Neural progenitor cell (in vitro differentiated cells): Measurements from ENCODE around the gene KLK3. TPM values are rescaled to one million over a fixed set of nuclear protein-coding genes. Genes with fewer than 3 reads are reported as not detected.

Source experiments
- DNase-seq: peaks from one replicate; pipeline ENCODE4 v3.0.0-alpha.2; 2016; ENCODE audit warnings: low spot score
- H2AFZ ChIP-seq: fragments of 200-600 bp; sonication (generic); replicated peaks from 2 replicates; pipeline ENCODE4 v1.6.1; 2016; ENCODE audit warnings: antibody characterized with exemption
- H3F3A ChIP-seq: fragments of 200-600 bp; sonication (generic); 2 replicates; pipeline ENCODE4 v1.6.1; 2016; ENCODE audit warnings: antibody characterized with exemption, low read depth
- H3K27ac ChIP-seq: fragments of 200-600 bp; sonication (generic); 2 replicates; pipeline ENCODE4 v1.5.1; 2016; ENCODE audit warnings: mild to moderate bottlenecking
- H3K27me3 ChIP-seq: fragments of 200-600 bp; sonication (generic); 2 replicates; pipeline ENCODE4 v1.6.1; 2016; ENCODE audit warnings: mild to moderate bottlenecking, moderate library complexity
- H3K36me3 ChIP-seq: fragments of 200-600 bp; sonication (generic); 2 replicates; pipeline ENCODE4 v1.5.1; 2016
- H3K4me1 ChIP-seq: fragments of 200-600 bp; sonication (generic); 2 replicates; pipeline ENCODE4 v1.6.1; 2016; ENCODE audit warnings: mixed run types
- H3K4me2 ChIP-seq: fragments of 200-600 bp; sonication (generic); 2 replicates; pipeline ENCODE4 v1.6.1; 2016
- H3K4me3 ChIP-seq: fragments of 200-600 bp; sonication (generic); 2 replicates; pipeline ENCODE4 v1.5.1; 2016
- H3K79me2 ChIP-seq: fragments of 200-600 bp; sonication (generic); 2 replicates; pipeline ENCODE4 v1.6.1; 2016; ENCODE audit warnings: low read depth
- H3K9ac ChIP-seq: fragments of 200-600 bp; sonication (generic); 2 replicates; pipeline ENCODE4 v1.6.1; 2016
- H3K9me3 ChIP-seq: fragments of 200-600 bp; sonication (generic); 2 replicates; pipeline ENCODE4 v1.5.1; 2016; ENCODE audit warnings: low read depth
- H4K20me1 ChIP-seq: fragments of 200-600 bp; sonication (generic); 2 replicates; pipeline ENCODE4 v1.6.1; 2016; ENCODE audit warnings: low read depth
- H3K27ac Mint-ChIP-seq: 3 replicates; pipeline ENCODE4 v1.8.0; 2021; ENCODE audit warnings: mixed read lengths
- H3K27me3 Mint-ChIP-seq: 2 replicates; pipeline ENCODE4 v1.8.0; 2022; ENCODE audit warnings: low read depth, mild to moderate bottlenecking, inconsistent platforms, moderate library complexity, mixed read lengths; ENCODE audit not compliant: insufficient read depth
- H3K36me3 Mint-ChIP-seq: 3 replicates; pipeline ENCODE4 v1.8.0; 2021; ENCODE audit warnings: mixed read lengths
- H3K4me1 Mint-ChIP-seq: 3 replicates; pipeline ENCODE4 v1.8.0; 2021; ENCODE audit warnings: mixed read lengths
- H3K4me3 Mint-ChIP-seq: 3 replicates; pipeline ENCODE4 v1.8.0; 2021; ENCODE audit warnings: mild to moderate bottlenecking, moderate library complexity, mixed read lengths
- H3K9me3 Mint-ChIP-seq: 3 replicates; pipeline ENCODE4 v1.8.0; 2020; ENCODE audit warnings: mixed read lengths
- EZH2 ChIP-seq: fragments of 200-600 bp; sonication (generic); IDR thresholded peaks from 2 replicates; pipeline ENCODE4 v1.6.1; 2017; ENCODE audit warnings: antibody characterized with exemption, mild to moderate bottlenecking, moderate library complexity
- EZH2phosphoT487 ChIP-seq: fragments of 200-600 bp; sonication (generic); IDR thresholded peaks from 2 replicates; pipeline ENCODE4 v1.6.1; 2017; ENCODE audit warnings: antibody characterized with exemption
- total RNA-seq: library from RNA; depleted of rRNA; stranded (reverse); fragments of >200 nt; gene quantifications from 2 replicates; pipeline ENCODE4 v1.2.3, GENCODE V29; 2015; ENCODE audit warnings: low replicate concordance
- TF ChIP-seq, protein P1 (sequence below): fragments of 200-600 bp; sonication (generic); IDR thresholded peaks from 2 replicates; pipeline ENCODE4 v1.5.1; 2017; ENCODE audit warnings: antibody characterized with exemption, mild to moderate bottlenecking

Gene KLK3
- total RNA-seq, 1 donor from 2014 or later: not detected

DNA sequence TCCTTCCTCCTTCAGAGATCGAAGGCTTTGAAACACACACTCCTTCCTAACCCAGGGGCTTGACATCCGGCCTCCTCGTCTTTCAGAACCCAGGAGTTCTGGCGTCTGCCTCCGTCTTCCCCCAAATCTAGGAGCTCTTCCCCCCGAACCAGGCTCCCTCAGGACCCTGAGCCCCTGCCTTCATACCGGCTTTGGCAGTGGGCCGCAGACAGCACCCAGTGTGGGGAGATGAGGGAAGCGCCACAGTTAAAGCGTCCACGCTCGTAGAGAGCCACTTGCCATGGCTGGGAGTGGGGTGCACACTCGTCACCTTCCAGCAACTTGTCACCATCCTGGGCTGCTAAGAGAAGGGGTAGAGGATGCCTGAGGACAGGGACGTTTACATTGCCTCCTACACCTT, 27.2 kb upstream of the KLK3 start:
- Histone ChIP-seq H3K4me1 (no peaks in the 10 kb centered on the region), H2AFZ (no peak overlapping the region), H3K4me2 (no peak overlapping the region), H3K79me2 (no peaks in the 10 kb centered on the region), H3K4me3 (no peak overlapping the region), H3K9ac (no peak overlapping the region), H3K27ac (no peak overlapping the region), H3K36me3 (no peaks in the 10 kb centered on the region), H3F3A (no peaks in the 10 kb centered on the region), H3K9me3 (no peaks in the 10 kb centered on the region), H3K27me3 (peaks cover 41% of the 10 kb centered on the region), H4K20me1 (no peaks in the 10 kb centered on the region)
- Mint-ChIP-seq H3K27ac (no peak overlapping the region), H3K36me3 (no peaks in the 10 kb centered on the region), H3K4me3 (no peak overlapping the region), H3K4me1 (no peaks in the 10 kb centered on the region), H3K27me3 (peaks cover 21% of the 10 kb centered on the region), H3K9me3 (peaks cover 2% of the 10 kb centered on the region)
- TF ChIP-seq EZH2: no peak
- TF ChIP-seq EZH2phosphoT487: no peak
- TF ChIP-seq, protein P1, sequence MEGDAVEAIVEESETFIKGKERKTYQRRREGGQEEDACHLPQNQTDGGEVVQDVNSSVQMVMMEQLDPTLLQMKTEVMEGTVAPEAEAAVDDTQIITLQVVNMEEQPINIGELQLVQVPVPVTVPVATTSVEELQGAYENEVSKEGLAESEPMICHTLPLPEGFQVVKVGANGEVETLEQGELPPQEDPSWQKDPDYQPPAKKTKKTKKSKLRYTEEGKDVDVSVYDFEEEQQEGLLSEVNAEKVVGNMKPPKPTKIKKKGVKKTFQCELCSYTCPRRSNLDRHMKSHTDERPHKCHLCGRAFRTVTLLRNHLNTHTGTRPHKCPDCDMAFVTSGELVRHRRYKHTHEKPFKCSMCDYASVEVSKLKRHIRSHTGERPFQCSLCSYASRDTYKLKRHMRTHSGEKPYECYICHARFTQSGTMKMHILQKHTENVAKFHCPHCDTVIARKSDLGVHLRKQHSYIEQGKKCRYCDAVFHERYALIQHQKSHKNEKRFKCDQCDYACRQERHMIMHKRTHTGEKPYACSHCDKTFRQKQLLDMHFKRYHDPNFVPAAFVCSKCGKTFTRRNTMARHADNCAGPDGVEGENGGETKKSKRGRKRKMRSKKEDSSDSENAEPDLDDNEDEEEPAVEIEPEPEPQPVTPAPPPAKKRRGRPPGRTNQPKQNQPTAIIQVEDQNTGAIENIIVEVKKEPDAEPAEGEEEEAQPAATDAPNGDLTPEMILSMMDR: no peak
- no peak for DNase-seq

DNA sequence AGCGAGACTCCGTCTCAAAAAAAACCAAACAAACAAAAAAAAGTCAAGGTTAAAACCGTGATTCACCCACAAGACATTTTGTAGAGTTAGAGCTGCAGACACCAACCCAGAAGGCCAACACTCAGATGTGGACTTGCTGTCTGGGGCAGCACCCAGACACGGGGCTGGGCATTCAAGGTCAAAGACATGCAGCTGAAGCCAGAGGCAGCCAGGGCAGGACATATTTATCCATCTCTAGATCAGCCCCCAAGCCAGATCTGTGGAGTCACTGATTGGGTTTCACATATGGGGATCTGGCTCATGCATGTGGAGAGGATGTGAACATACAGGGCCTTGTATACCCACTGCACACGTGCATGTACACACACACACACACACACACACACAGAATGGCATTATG, 24.9 kb upstream of the KLK3 start:
- Histone ChIP-seq H3F3A (no peaks in the 10 kb centered on the region), H3K4me1 (no peaks in the 10 kb centered on the region), H3K79me2 (no peaks in the 10 kb centered on the region), H3K4me2 (no peak overlapping the region), H3K9ac (no peak overlapping the region), H3K9me3 (no peaks in the 10 kb centered on the region), H3K27me3 (peaks cover 38% of the 10 kb centered on the region), H3K4me3 (no peak overlapping the region), H2AFZ (no peak overlapping the region), H3K27ac (no peak overlapping the region), H4K20me1 (no peaks in the 10 kb centered on the region), H3K36me3 (no peaks in the 10 kb centered on the region)
- peaks cover 25% of the 10 kb centered on the region for H3K27me3 Mint-ChIP-seq
- DNase-seq: no peak
- no peaks in the 10 kb centered on the region for H3K4me1 Mint-ChIP-seq
- no peak overlapping the region for H3K27ac Mint-ChIP-seq
- TF ChIP-seq EZH2phosphoT487 (no peak), EZH2 (no peak)
- TF ChIP-seq, protein P1: no peak
- no peaks in the 10 kb centered on the region for H3K36me3 Mint-ChIP-seq
- peaks cover 6% of the 10 kb centered on the region for H3K9me3 Mint-ChIP-seq
- no peak overlapping the region for H3K4me3 Mint-ChIP-seq

DNA sequence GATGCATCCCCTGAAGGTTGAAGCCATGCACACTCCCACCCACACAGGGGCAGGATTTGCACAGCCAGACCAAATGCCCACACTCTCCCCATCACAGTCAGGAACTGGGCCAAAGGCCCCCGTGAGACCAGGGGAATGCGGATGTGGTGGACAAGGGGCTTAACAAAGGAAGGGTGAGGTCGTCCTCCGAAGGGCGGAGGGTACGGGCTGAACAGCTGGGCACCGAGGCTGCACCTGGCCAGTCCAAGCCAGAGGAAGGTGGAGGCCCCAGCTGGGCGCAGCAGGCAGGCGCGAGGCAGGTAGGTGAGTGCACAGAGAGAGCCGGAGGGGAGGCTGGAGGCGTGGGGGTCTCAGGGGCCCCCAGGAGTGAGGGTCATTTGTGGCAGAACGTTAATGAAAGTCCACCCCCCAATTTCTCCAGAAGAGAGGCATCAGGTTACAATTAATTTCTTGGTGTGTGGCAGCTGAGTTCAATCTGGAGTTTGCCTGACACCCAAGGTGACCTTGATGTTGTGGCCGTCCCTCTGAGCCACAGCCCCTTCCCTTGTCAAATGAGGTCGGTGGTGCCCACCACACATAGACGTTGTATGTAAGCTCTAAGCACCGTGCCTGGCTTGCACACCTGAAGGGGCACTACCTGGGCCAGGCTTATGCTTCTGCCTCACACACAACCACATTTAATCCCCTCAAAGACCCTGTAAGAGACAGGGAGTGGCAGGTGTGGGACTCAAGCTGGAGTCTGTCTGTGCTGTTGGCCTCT, 24.3 kb upstream of the KLK3 start:
- Histone ChIP-seq H3F3A (no peaks in the 10 kb centered on the region), H3K9me3 (no peaks in the 10 kb centered on the region), H3K4me1 (no peaks in the 10 kb centered on the region), H2AFZ (no peak overlapping the region), H3K9ac (no peak overlapping the region), H4K20me1 (no peaks in the 10 kb centered on the region), H3K79me2 (no peaks in the 10 kb centered on the region), H3K27ac (no peak overlapping the region), H3K4me2 (no peak overlapping the region), H3K27me3 (peaks cover 45% of the 10 kb centered on the region), H3K36me3 (no peaks in the 10 kb centered on the region), H3K4me3 (no peak overlapping the region)
- Mint-ChIP-seq H3K9me3 (peaks cover 6% of the 10 kb centered on the region), H3K27ac (no peak overlapping the region), H3K36me3 (no peaks in the 10 kb centered on the region), H3K4me1 (no peaks in the 10 kb centered on the region), H3K27me3 (peaks cover 31% of the 10 kb centered on the region), H3K4me3 (no peak overlapping the region)
- DNase-seq: no peak
- no peak for TF ChIP-seq EZH2phosphoT487
- TF ChIP-seq, protein P1: no peak
- no peak for TF ChIP-seq EZH2
